Measurements from ENCODE around the gene ARGLU1. TPM values are rescaled to one million over a fixed set of nuclear protein-coding genes. Genes with fewer than 3 reads are reported as not detected.

Gene ARGLU1
- total RNA-seq, 1 donor from 2014 or later: 56.9 TPM

- H3K27me3 Mint-ChIP-seq (ENCODE audit: low read depth, unreplicated experiment): no peaks in the 10 kb centered on the region
- H3K9me3 Mint-ChIP-seq (ENCODE audit: unreplicated experiment): no peaks in the 10 kb centered on the region
- H3K36me3 ChIP-seq (ENCODE audit: insufficient read depth, low read length): no peaks in the 10 kb centered on the region
- H3K27ac Mint-ChIP-seq (ENCODE audit: unreplicated experiment): peak overlapping the region; percentile 19
- peaks cover 67% of the 10 kb centered on the region for H3K4me1 Mint-ChIP-seq (ENCODE audit: low read depth, unreplicated experiment)
- no peaks in the 10 kb centered on the region for H3K9me3 ChIP-seq (ENCODE audit: insufficient read depth, low read depth, low read length)
- H3K4me3 Mint-ChIP-seq (ENCODE audit: unreplicated experiment): no peak overlapping the region
- no peaks in the 10 kb centered on the region for H3K27me3 ChIP-seq (ENCODE audit: insufficient read depth, low read length)
- no peak overlapping the region for H3K4me3 ChIP-seq (ENCODE audit: insufficient read depth, low read depth, low read length)
- H3K9ac ChIP-seq (ENCODE audit: low read length): peak overlapping the region; percentile 32
- H2AFZ ChIP-seq (ENCODE audit: low read depth, low read length): no peak overlapping the region
- H3K4me2 ChIP-seq (ENCODE audit: low read length): peak overlapping the region; percentile 67
- peak overlapping the region; percentile 0 for H3K27ac ChIP-seq (ENCODE audit: low read depth, low read length)
- peaks cover 26% of the 10 kb centered on the region for H3K4me1 ChIP-seq (ENCODE audit: insufficient read depth, low read length)
- peaks cover 100% of the 10 kb centered on the region for H3K79me2 ChIP-seq (ENCODE audit: insufficient read depth, low read length)
- no peak for FAIRE-seq
- DNase-seq (ENCODE audit: low read depth): no peak
- H4K20me1 ChIP-seq (ENCODE audit: insufficient read depth, low read length): peaks cover 80% of the 10 kb centered on the region
- H3K36me3 Mint-ChIP-seq (ENCODE audit: low read depth, unreplicated experiment): no peaks in the 10 kb centered on the region
- TF ChIP-seq EZH2 (IDR thresholded peaks at IDR 0.05; ENCODE audit: insufficient read depth, low read length) (no peak), CTCF (IDR thresholded peaks at IDR 0.05; ENCODE audit: insufficient read depth, low read depth, low read length) (no peak)
Observed at GRCh38 chr13:106523576-106523975, 44.4 kb downstream of the ARGLU1 start.

GRCh38 chr13:106522898-106523525 lies 44.9 kb downstream of the ARGLU1 start:
- peak overlapping the region; percentile 67 for H3K4me2 ChIP-seq (ENCODE audit: low read length)
- Mint-ChIP-seq H3K27me3 (ENCODE audit: low read depth, unreplicated experiment) (no peaks in the 10 kb centered on the region), H3K9me3 (ENCODE audit: unreplicated experiment) (no peaks in the 10 kb centered on the region), H3K4me3 (ENCODE audit: unreplicated experiment) (peak overlapping the region; percentile 31), H3K36me3 (ENCODE audit: low read depth, unreplicated experiment) (no peaks in the 10 kb centered on the region), H3K4me1 (ENCODE audit: low read depth, unreplicated experiment) (peaks cover 64% of the 10 kb centered on the region), H3K27ac (ENCODE audit: unreplicated experiment) (peak overlapping the region; percentile 19)
- peaks cover 77% of the 10 kb centered on the region for H4K20me1 ChIP-seq (ENCODE audit: insufficient read depth, low read length)
- peak overlapping the region; percentile 32 for H3K9ac ChIP-seq (ENCODE audit: low read length)
- no peak for TF ChIP-seq CTCF (IDR thresholded peaks at IDR 0.05; ENCODE audit: insufficient read depth, low read depth, low read length)
- no peak for TF ChIP-seq EZH2 (IDR thresholded peaks at IDR 0.05; ENCODE audit: insufficient read depth, low read length)
- H3K79me2 ChIP-seq (ENCODE audit: insufficient read depth, low read length): peaks cover 100% of the 10 kb centered on the region
- H3K36me3 ChIP-seq (ENCODE audit: insufficient read depth, low read length): peaks cover 2% of the 10 kb centered on the region
- H3K27ac ChIP-seq (ENCODE audit: low read depth, low read length): peak overlapping the region; percentile 22
- no peak overlapping the region for H3K4me3 ChIP-seq (ENCODE audit: insufficient read depth, low read depth, low read length)
- no peak for FAIRE-seq
- H3K9me3 ChIP-seq (ENCODE audit: insufficient read depth, low read depth, low read length): no peaks in the 10 kb centered on the region
- no peaks in the 10 kb centered on the region for H3K27me3 ChIP-seq (ENCODE audit: insufficient read depth, low read length)
- peaks cover 24% of the 10 kb centered on the region for H3K4me1 ChIP-seq (ENCODE audit: insufficient read depth, low read length)
- no peak overlapping the region for H2AFZ ChIP-seq (ENCODE audit: low read depth, low read length)
- DNase-seq (ENCODE audit: low read depth): no peak

GRCh38 chr13:106522112-106522705 lies 45.7 kb downstream of the ARGLU1 start:
- Mint-ChIP-seq H3K9me3 (ENCODE audit: unreplicated experiment) (no peaks in the 10 kb centered on the region), H3K4me3 (ENCODE audit: unreplicated experiment) (no peak overlapping the region), H3K4me1 (ENCODE audit: low read depth, unreplicated experiment) (peaks cover 60% of the 10 kb centered on the region), H3K36me3 (ENCODE audit: low read depth, unreplicated experiment) (peaks cover under 1% of the 10 kb centered on the region), H3K27ac (ENCODE audit: unreplicated experiment) (no peak overlapping the region), H3K27me3 (ENCODE audit: low read depth, unreplicated experiment) (no peaks in the 10 kb centered on the region)
- Histone ChIP-seq H3K79me2 (ENCODE audit: insufficient read depth, low read length) (peaks cover 100% of the 10 kb centered on the region), H3K36me3 (ENCODE audit: insufficient read depth, low read length) (peaks cover 2% of the 10 kb centered on the region), H2AFZ (ENCODE audit: low read depth, low read length) (no peak overlapping the region), H3K9ac (ENCODE audit: low read length) (no peak overlapping the region), H3K4me3 (ENCODE audit: insufficient read depth, low read depth, low read length) (no peak overlapping the region), H3K4me2 (ENCODE audit: low read length) (no peak overlapping the region), H4K20me1 (ENCODE audit: insufficient read depth, low read length) (peaks cover 71% of the 10 kb centered on the region), H3K27ac (ENCODE audit: low read depth, low read length) (no peak overlapping the region), H3K9me3 (ENCODE audit: insufficient read depth, low read depth, low read length) (no peaks in the 10 kb centered on the region), H3K4me1 (ENCODE audit: insufficient read depth, low read length) (peaks cover 24% of the 10 kb centered on the region), H3K27me3 (ENCODE audit: insufficient read depth, low read length) (no peaks in the 10 kb centered on the region)
- FAIRE-seq: no peak
- no peak for DNase-seq (ENCODE audit: low read depth)
- no peak for TF ChIP-seq EZH2 (IDR thresholded peaks at IDR 0.05; ENCODE audit: insufficient read depth, low read length)
- no peak for TF ChIP-seq CTCF (IDR thresholded peaks at IDR 0.05; ENCODE audit: insufficient read depth, low read depth, low read length)
